ENCODE results near the gene TTC16. TPM values are rescaled to one million over a fixed set of nuclear protein-coding genes. Genes with fewer than 3 reads are reported as not detected.

The TTC16 gene
- total and polyA plus RNA-seq, 12 donors: under 0.01 to 1.0 (median 0.32) TPM; not detected in 2

- H3K4me3 ChIP-seq: no peak overlapping the region
- peaks cover 7% of the 10 kb centered on the region for H3K27me3 ChIP-seq
- peaks cover 0 to 9% of the 10 kb centered on the region in 2 donors for H3K4me1 ChIP-seq (replicated peaks in 1 of 2)
- no peak for DNase-seq
- H3K27ac ChIP-seq: peak overlapping the region in 1 of 5 donors; percentile 11
- intact Hi-C loops (cut with DNase I): no loop called here
- H3K36me3 ChIP-seq (replicated peaks in 1 of 2): no peaks in the 10 kb centered on the region
- TF ChIP-seq CTCF (IDR thresholded peaks at IDR 0.05): no peak
- WGBS, 4 donors: 70 to 82% (median 79%) methylated on average over 5 of the region's 5 CpGs
- no peaks in the 10 kb centered on the region for H3K9me3 ChIP-seq (replicated peaks in 1 of 3)
These were observed 45.2 kb downstream of the TTC16 start for GRCh38 chr9:127761061-127761460.

GRCh38 chr9:127761491-127761956 is 45.6 kb downstream of the TTC16 start:
- H3K27me3 ChIP-seq: peaks cover 4% of the 10 kb centered on the region
- WGBS, 4 donors: 36 to 44% (median 39%) methylated on average over 4 to 5 of the region's 5 CpGs
- H3K27ac ChIP-seq: peak overlapping the region in 1 of 5 donors; percentile 46
- DNase-seq: no peak
- H3K4me1 ChIP-seq (replicated peaks in 1 of 2): peaks cover 0 to 9% of the 10 kb centered on the region in 2 donors
- intact Hi-C loops (cut with DNase I): no loop called here
- no peaks in the 10 kb centered on the region for H3K9me3 ChIP-seq (replicated peaks in 1 of 3)
- TF ChIP-seq POLR2A (IDR thresholded peaks at IDR 0.05) (no peak), CTCF (IDR thresholded peaks at IDR 0.05) (no peak)
- no peaks in the 10 kb centered on the region for H3K36me3 ChIP-seq (replicated peaks in 1 of 2)
- no peak overlapping the region for H3K4me3 ChIP-seq

GRCh38 chr9:127762111-127762676 is 46.3 kb downstream of the TTC16 start:
- H3K4me3 ChIP-seq: no peak overlapping the region
- WGBS, 4 donors: 39 to 53% (median 46%) methylated on average over 16 of the region's 16 CpGs
- H3K36me3 ChIP-seq (replicated peaks in 1 of 2): no peaks in the 10 kb centered on the region
- peak; percentile 34 to 86 (median 64) for DNase-seq
- no peak for TF ChIP-seq CTCF (IDR thresholded peaks at IDR 0.05)
- peak in 1 of 2 donors; percentile 10 for TF ChIP-seq POLR2A (IDR thresholded peaks at IDR 0.05)
- intact Hi-C loops (cut with DNase I): no loop called here
- peak overlapping the region in 3 of 5 donors; percentile 10 to 85 (median 38) for H3K27ac ChIP-seq
- peaks cover 4% of the 10 kb centered on the region for H3K27me3 ChIP-seq
- no peaks in the 10 kb centered on the region for H3K9me3 ChIP-seq (replicated peaks in 1 of 3)
- H3K4me1 ChIP-seq (replicated peaks in 1 of 2): peaks cover 0 to 13% of the 10 kb centered on the region in 2 donors

GRCh38 chr9:127763918-127764384 is 48.1 kb downstream of the TTC16 start:
- peak; percentile 40 to 78 (median 60) for DNase-seq
- Histone ChIP-seq H3K9me3 (replicated peaks in 1 of 3) (no peaks in the 10 kb centered on the region), H3K27me3 (peaks cover 4% of the 10 kb centered on the region), H3K36me3 (replicated peaks in 1 of 2) (no peaks in the 10 kb centered on the region), H3K27ac (peak overlapping the region in 1 of 5 donors; percentile 85), H3K4me1 (replicated peaks in 1 of 2) (peaks cover 0 to 17% of the 10 kb centered on the region in 2 donors), H3K4me3 (no peak overlapping the region)
- intact Hi-C loops (cut with DNase I): no loop called here
- TF ChIP-seq POLR2A (IDR thresholded peaks at IDR 0.05): no peak
- peak in 5 of 6 experiments; percentile 20 to 57 (median 28) for TF ChIP-seq CTCF (IDR thresholded peaks at IDR 0.05)
- 42 to 57% (median 54%) methylated on average over 7 of the region's 7 CpGs; no CpG with 5 or more reads in 1 of the 4 donors for WGBS, 4 donors
